ENCODE results near the gene MMP2. TPM values are rescaled to one million over a fixed set of nuclear protein-coding genes. Genes with fewer than 3 reads are reported as not detected.

The MMP2 gene
- total and polyA plus RNA-seq, 2 experiments from 2014 or later: 25.6 to 43.8 TPM

- H3K27ac Mint-ChIP-seq: no peak overlapping the region
- Histone ChIP-seq H3K27me3 (ENCODE audit: insufficient read depth) (no peaks in the 10 kb centered on the region), H3K36me3 (ENCODE audit: insufficient read depth) (no peaks in the 10 kb centered on the region), H2AFZ (no peak overlapping the region), H3F3A (replicated peaks; ENCODE audit: low read depth) (no peaks in the 10 kb centered on the region), H3K27ac (ENCODE audit: low read depth) (no peak overlapping the region), H3K79me2 (replicated peaks; ENCODE audit: insufficient read depth) (no peaks in the 10 kb centered on the region), H3K4me3 (no peak overlapping the region), H3K9me2 (ENCODE audit: insufficient read depth) (no peaks in the 10 kb centered on the region), H4K20me1 (replicated peaks; ENCODE audit: insufficient read depth) (no peaks in the 10 kb centered on the region), H3K4me2 (no peak overlapping the region), H3K4me1 (ENCODE audit: insufficient read depth) (no peaks in the 10 kb centered on the region)
- DNase-seq (ENCODE audit: low spot score) (no peak), ATAC-seq (no peak)
- no peak overlapping the region for H3K4me3 Mint-ChIP-seq
- H3K36me3 Mint-ChIP-seq (ENCODE audit: low read depth): no peaks in the 10 kb centered on the region
- H3K9me3 Mint-ChIP-seq: no peaks in the 10 kb centered on the region
- TF ChIP-seq, protein P1, sequence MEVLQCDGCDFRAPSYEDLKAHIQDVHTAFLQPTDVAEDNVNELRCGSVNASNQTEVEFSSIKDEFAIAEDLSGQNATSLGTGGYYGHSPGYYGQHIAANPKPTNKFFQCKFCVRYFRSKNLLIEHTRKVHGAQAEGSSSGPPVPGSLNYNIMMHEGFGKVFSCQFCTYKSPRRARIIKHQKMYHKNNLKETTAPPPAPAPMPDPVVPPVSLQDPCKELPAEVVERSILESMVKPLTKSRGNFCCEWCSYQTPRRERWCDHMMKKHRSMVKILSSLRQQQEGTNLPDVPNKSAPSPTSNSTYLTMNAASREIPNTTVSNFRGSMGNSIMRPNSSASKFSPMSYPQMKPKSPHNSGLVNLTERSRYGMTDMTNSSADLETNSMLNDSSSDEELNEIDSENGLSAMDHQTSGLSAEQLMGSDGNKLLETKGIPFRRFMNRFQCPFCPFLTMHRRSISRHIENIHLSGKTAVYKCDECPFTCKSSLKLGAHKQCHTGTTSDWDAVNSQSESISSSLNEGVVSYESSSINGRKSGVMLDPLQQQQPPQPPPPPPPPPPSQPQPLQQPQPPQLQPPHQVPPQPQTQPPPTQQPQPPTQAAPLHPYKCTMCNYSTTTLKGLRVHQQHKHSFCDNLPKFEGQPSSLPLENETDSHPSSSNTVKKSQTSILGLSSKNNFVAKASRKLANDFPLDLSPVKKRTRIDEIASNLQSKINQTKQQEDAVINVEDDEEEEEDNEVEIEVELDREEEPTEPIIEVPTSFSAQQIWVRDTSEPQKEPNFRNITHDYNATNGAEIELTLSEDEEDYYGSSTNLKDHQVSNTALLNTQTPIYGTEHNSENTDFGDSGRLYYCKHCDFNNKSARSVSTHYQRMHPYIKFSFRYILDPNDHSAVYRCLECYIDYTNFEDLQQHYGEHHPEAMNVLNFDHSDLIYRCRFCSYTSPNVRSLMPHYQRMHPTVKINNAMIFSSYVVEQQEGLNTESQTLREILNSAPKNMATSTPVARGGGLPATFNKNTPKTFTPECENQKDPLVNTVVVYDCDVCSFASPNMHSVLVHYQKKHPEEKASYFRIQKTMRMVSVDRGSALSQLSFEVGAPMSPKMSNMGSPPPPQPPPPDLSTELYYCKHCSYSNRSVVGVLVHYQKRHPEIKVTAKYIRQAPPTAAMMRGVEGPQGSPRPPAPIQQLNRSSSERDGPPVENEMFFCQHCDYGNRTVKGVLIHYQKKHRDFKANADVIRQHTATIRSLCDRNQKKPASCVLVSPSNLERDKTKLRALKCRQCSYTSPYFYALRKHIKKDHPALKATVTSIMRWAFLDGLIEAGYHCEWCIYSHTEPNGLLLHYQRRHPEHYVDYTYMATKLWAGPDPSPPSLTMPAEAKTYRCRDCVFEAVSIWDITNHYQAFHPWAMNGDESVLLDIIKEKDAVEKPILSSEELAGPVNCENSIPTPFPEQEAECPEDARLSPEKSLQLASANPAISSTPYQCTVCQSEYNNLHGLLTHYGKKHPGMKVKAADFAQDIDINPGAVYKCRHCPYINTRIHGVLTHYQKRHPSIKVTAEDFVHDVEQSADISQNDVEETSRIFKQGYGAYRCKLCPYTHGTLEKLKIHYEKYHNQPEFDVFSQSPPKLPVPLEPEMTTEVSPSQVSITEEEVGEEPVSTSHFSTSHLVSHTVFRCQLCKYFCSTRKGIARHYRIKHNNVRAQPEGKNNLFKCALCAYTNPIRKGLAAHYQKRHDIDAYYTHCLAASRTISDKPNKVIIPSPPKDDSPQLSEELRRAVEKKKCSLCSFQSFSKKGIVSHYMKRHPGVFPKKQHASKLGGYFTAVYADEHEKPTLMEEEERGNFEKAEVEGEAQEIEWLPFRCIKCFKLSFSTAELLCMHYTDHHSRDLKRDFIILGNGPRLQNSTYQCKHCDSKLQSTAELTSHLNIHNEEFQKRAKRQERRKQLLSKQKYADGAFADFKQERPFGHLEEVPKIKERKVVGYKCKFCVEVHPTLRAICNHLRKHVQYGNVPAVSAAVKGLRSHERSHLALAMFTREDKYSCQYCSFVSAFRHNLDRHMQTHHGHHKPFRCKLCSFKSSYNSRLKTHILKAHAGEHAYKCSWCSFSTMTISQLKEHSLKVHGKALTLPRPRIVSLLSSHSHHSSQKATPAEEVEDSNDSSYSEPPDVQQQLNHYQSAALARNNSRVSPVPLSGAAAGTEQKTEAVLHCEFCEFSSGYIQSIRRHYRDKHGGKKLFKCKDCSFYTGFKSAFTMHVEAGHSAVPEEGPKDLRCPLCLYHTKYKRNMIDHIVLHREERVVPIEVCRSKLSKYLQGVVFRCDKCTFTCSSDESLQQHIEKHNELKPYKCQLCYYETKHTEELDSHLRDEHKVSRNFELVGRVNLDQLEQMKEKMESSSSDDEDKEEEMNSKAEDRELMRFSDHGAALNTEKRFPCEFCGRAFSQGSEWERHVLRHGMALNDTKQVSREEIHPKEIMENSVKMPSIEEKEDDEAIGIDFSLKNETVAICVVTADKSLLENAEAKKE (CRISPR knock-in tag; IDR thresholded peaks at IDR 0.05): no peak
- TF ChIP-seq CREB1 (CRISPR knock-in tag; IDR thresholded peaks at IDR 0.05; ENCODE audit: low read depth) (no peak), ZNF331 (CRISPR knock-in tag; IDR thresholded peaks at IDR 0.05; ENCODE audit: low read depth) (no peak), POLR2AphosphoS5 (IDR thresholded peaks at IDR 0.05; ENCODE audit: low read depth) (no peak), EZH2phosphoT487 (IDR thresholded peaks at IDR 0.05; ENCODE audit: unreplicated experiment) (no peak), EZH2 (IDR thresholded peaks at IDR 0.05; ENCODE audit: low read depth, unreplicated experiment) (no peak), JUNB (IDR thresholded peaks at IDR 0.05; ENCODE audit: unreplicated experiment) (no peak), STAT1 (IDR thresholded peaks at IDR 0.05; ENCODE audit: unreplicated experiment) (no peak), NANOG (IDR thresholded peaks at IDR 0.05; ENCODE audit: borderline replicate concordance) (no peak), ZNF114 (CRISPR knock-in tag; IDR thresholded peaks at IDR 0.05) (no peak), REST (IDR thresholded peaks at IDR 0.05; ENCODE audit: unreplicated experiment) (no peak)
- TF ChIP-seq, protein P2, sequence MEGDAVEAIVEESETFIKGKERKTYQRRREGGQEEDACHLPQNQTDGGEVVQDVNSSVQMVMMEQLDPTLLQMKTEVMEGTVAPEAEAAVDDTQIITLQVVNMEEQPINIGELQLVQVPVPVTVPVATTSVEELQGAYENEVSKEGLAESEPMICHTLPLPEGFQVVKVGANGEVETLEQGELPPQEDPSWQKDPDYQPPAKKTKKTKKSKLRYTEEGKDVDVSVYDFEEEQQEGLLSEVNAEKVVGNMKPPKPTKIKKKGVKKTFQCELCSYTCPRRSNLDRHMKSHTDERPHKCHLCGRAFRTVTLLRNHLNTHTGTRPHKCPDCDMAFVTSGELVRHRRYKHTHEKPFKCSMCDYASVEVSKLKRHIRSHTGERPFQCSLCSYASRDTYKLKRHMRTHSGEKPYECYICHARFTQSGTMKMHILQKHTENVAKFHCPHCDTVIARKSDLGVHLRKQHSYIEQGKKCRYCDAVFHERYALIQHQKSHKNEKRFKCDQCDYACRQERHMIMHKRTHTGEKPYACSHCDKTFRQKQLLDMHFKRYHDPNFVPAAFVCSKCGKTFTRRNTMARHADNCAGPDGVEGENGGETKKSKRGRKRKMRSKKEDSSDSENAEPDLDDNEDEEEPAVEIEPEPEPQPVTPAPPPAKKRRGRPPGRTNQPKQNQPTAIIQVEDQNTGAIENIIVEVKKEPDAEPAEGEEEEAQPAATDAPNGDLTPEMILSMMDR (conservative IDR thresholded peaks at IDR 0.05; ENCODE audit: low read depth in 2 of 2): no peak
- H3K4me1 Mint-ChIP-seq: no peaks in the 10 kb centered on the region
- H3K27me3 Mint-ChIP-seq (ENCODE audit: insufficient read depth, low read depth, poor library complexity): no peaks in the 10 kb centered on the region
Measured at GRCh38 chr16:55439101-55439690, 39.8 kb upstream of the MMP2 start.

All from GM23338 (cell line).